Type B pancreatic cell (in vitro differentiated cells): ENCODE data around the gene BLOC1S2. TPM values are rescaled to one million over a fixed set of nuclear protein-coding genes. Genes with fewer than 3 reads are reported as not detected.
A peak's percentile ranks its signal among the peaks of the same experiment; 100 is the strongest.
"Not testable (repeated sequence)": the region's sequence is repeated elsewhere in the genome, so short reads cannot be mapped to it uniquely, and the experiment has no call there.

Experiments
- DNase-seq: peaks from one replicate; pipeline ENCODE4 v3.0.0; 2021; ENCODE audit warnings: mixed read lengths; ENCODE audit not compliant: unreplicated experiment; ENCODE audit errors: extremely low spot score
- H3K27ac Mint-ChIP-seq: 2 replicates; pipeline ENCODE4 v1.8.0; 2021; ENCODE audit warnings: mild to moderate bottlenecking, mixed read lengths
- H3K27me3 Mint-ChIP-seq: 2 replicates; pipeline ENCODE4 v1.8.0; 2021; ENCODE audit warnings: mixed read lengths
- H3K36me3 Mint-ChIP-seq: 2 replicates; pipeline ENCODE4 v1.8.0; 2021; ENCODE audit warnings: mixed read lengths
- H3K4me1 Mint-ChIP-seq: one replicate; pipeline ENCODE4 v1.8.0; 2021; ENCODE audit warnings: mixed read lengths; ENCODE audit not compliant: unreplicated experiment
- H3K4me3 Mint-ChIP-seq: 2 replicates; pipeline ENCODE4 v1.8.0; 2021; ENCODE audit warnings: mild to moderate bottlenecking, mixed read lengths
- H3K9me3 Mint-ChIP-seq: 2 replicates; pipeline ENCODE4 v1.8.0; 2021; ENCODE audit warnings: mixed read lengths
- total RNA-seq: library from RNA; stranded (reverse); gene quantifications from 2 replicates; pipeline ENCODE4 v1.2.1, GENCODE V29; 2021; ENCODE audit warnings: low replicate concordance
- TF ChIP-seq, protein P1 (sequence below): fragments of 200-600 bp; sonication (generic); conservative IDR thresholded peaks from 2 replicates; pipeline ENCODE4 v1.5.0; 2021; ENCODE audit warnings: antibody characterized with exemption, mild to moderate bottlenecking

BLOC1S2 gene
- total RNA-seq, 1 donor from 2014 or later, result 39.5 TPM

- peaks cover 33% of the 10 kb centered on the region for H3K27me3 Mint-ChIP-seq
- H3K9me3 Mint-ChIP-seq, result no peaks in the 10 kb centered on the region
- no peaks in the 10 kb centered on the region for H3K36me3 Mint-ChIP-seq
- TF ChIP-seq, protein P1, sequence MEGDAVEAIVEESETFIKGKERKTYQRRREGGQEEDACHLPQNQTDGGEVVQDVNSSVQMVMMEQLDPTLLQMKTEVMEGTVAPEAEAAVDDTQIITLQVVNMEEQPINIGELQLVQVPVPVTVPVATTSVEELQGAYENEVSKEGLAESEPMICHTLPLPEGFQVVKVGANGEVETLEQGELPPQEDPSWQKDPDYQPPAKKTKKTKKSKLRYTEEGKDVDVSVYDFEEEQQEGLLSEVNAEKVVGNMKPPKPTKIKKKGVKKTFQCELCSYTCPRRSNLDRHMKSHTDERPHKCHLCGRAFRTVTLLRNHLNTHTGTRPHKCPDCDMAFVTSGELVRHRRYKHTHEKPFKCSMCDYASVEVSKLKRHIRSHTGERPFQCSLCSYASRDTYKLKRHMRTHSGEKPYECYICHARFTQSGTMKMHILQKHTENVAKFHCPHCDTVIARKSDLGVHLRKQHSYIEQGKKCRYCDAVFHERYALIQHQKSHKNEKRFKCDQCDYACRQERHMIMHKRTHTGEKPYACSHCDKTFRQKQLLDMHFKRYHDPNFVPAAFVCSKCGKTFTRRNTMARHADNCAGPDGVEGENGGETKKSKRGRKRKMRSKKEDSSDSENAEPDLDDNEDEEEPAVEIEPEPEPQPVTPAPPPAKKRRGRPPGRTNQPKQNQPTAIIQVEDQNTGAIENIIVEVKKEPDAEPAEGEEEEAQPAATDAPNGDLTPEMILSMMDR, result peak; percentile 81
- H3K4me3 Mint-ChIP-seq, result no peak overlapping the region
- peaks cover 5% of the 10 kb centered on the region for H3K4me1 Mint-ChIP-seq
- H3K27ac Mint-ChIP-seq, result no peak overlapping the region
- DNase-seq, result no peak
Measured at GRCh38 chr10:100303724-100304319, 17.3 kb upstream of the BLOC1S2 start.

DNA sequence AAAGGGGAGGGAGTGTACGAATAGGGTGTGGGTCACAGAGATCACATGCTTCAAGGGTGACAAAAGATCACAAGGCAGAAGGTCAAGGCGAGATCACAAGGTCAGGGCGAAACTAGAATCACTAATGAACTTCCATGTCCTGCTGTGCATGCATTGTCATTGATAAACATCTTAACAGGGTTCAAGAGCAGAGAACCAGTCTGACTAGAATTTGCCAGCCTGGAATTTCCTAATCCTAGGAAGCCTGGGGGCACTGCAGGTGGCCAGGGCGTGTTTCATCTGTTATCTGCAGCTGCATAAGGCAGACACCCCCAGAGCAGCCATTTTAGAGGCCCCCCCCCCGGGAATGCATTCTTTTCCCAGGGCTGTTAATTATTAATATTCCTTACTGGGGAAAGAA is 14.6 kb upstream of the BLOC1S2 start:
- not testable (repeated sequence) for H3K36me3 Mint-ChIP-seq, H3K4me1 Mint-ChIP-seq, H3K9me3 Mint-ChIP-seq, H3K4me3 Mint-ChIP-seq, H3K27ac Mint-ChIP-seq, DNase-seq
- peaks cover 32% of the 10 kb centered on the region for H3K27me3 Mint-ChIP-seq

- Mint-ChIP-seq H3K36me3 (no peaks in the 10 kb centered on the region), H3K27ac (no peak overlapping the region), H3K4me1 (no peaks in the 10 kb centered on the region), H3K27me3 (peaks cover 41% of the 10 kb centered on the region), H3K9me3 (no peaks in the 10 kb centered on the region), H3K4me3 (no peak overlapping the region)
- TF ChIP-seq, protein P1, result no peak
- DNase-seq, result no peak
Measured at GRCh38 chr10:100297242-100297641, 10.8 kb upstream of the BLOC1S2 start.

DNA sequence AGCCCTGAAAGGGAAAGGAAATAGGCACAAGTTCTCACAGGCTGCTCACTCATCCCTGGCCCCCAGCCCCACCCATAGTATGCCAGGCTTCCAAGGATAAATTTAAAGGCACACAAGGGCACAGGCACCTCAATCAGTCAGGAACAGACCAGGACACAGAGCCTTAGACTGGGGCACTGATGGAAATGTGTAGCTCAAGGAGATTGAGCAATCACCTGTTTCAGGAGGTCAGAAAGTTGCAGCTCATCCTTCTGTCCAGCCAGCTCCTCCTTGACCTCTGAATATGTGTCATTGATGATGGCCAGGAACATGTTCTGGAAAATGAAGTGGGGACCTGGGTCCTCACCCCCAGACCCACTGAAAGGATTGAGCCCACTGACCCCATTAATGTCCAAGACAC is 6.6 kb upstream of the BLOC1S2 start:
- TF ChIP-seq, protein P1, result no peak
- DNase-seq, result no peak
- Mint-ChIP-seq H3K27ac (no peak overlapping the region), H3K27me3 (peaks cover 53% of the 10 kb centered on the region), H3K36me3 (no peaks in the 10 kb centered on the region), H3K9me3 (no peaks in the 10 kb centered on the region), H3K4me3 (no peak overlapping the region), H3K4me1 (no peaks in the 10 kb centered on the region)

GRCh38 chr10:100292300-100292699 is 5.8 kb upstream of the BLOC1S2 start:
- not testable (repeated sequence) for H3K27ac Mint-ChIP-seq, H3K4me3 Mint-ChIP-seq, DNase-seq, H3K36me3 Mint-ChIP-seq, H3K4me1 Mint-ChIP-seq, H3K9me3 Mint-ChIP-seq
- peaks cover 50% of the 10 kb centered on the region for H3K27me3 Mint-ChIP-seq

DNA sequence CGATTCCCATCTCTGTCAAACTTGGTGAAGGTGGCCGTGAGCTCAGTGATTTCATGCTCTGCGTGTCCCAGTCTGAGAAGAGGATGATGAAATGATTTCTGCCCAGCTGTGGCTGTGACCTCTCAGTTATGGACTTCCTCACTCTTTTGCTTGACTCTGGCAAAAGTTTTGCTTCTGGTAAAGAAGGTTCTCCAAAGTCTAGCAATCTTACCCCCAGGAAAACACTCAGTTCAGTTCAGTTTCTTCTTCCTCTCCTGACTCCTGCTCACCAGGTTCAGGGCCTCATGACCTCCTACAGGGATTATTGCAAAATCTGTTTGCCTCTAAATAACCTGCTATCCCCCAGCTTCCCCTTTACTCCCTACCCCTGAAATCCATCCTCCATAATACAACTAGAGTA is 4.9 kb upstream of the BLOC1S2 start:
- Mint-ChIP-seq H3K4me3 (no peak overlapping the region), H3K9me3 (no peaks in the 10 kb centered on the region), H3K27me3 (peaks cover 42% of the 10 kb centered on the region), H3K27ac (no peak overlapping the region), H3K4me1 (peaks cover 8% of the 10 kb centered on the region), H3K36me3 (no peaks in the 10 kb centered on the region)
- DNase-seq, result no peak
- TF ChIP-seq, protein P1, result no peak

DNA sequence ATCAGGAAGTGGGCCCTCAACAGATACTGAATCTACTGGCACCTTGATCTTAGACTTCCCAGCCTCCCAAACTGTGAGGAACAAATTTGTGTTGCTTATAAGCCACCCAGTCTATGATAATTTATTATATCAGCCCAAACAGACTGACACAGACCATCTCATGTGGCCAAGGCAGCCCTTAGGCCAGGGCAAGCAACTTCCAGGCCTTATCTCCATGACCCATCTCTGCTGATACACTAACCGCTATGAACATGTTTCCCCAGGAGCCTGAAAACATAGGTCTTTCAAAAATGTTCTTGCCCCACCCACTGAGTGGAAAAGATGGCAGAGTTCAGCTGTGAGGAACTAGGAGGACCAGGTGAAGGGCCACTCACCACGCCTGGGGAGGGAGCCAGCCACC is 3.2 kb upstream of the BLOC1S2 start:
- no peak overlapping the region for H3K4me3 Mint-ChIP-seq
- TF ChIP-seq, protein P1, result no peak
- peaks cover 32% of the 10 kb centered on the region for H3K27me3 Mint-ChIP-seq
- H3K9me3 Mint-ChIP-seq, result no peaks in the 10 kb centered on the region
- H3K4me1 Mint-ChIP-seq, result peaks cover 18% of the 10 kb centered on the region
- no peak overlapping the region for H3K27ac Mint-ChIP-seq
- H3K36me3 Mint-ChIP-seq, result no peaks in the 10 kb centered on the region
- no peak for DNase-seq
